CD4-positive, alpha-beta T cell treated with Interleukin-2 at 100 ng/mL for 4 hours (primary cell): ENCODE measurements around the gene PROM2.

ENCODE experiments used
- DNase-seq: peaks from one replicate; pipeline ENCODE4 v3.0.0-alpha.2; 2020; ENCODE audit warnings: low spot score

The PROM2 gene

GRCh38 chr2:95307878-95308277 is 33.6 kb downstream of the PROM2 start:
- DNase-seq, result no peak

- DNase-seq, result no peak
Observed at GRCh38 chr2:95308426-95308990, 34.3 kb downstream of the PROM2 start.

- DNase-seq, result no peak
Observed at GRCh38 chr2:95309599-95309998, 35.4 kb downstream of the PROM2 start.

DNA sequence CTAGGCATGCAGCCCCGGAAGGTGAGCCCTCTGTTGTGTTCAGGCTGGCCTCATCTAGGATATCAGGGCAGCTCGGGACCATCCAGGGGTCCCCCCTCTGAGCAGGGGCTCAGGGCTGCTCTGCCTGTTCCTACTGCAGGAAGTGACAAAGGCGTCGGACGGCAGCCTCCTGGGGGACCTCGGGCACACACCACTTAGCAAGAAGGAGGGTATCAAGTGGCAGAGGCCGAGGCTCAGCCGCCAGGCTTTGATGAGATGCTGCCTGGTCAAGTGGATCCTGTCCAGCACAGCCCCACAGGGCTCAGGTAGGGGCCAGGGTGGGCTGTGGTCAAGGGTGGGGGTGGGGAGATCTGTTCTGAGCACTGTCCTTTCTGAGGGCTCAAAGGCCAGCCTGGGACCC is 36.0 kb downstream of the PROM2 start:
- no peak for DNase-seq

DNA sequence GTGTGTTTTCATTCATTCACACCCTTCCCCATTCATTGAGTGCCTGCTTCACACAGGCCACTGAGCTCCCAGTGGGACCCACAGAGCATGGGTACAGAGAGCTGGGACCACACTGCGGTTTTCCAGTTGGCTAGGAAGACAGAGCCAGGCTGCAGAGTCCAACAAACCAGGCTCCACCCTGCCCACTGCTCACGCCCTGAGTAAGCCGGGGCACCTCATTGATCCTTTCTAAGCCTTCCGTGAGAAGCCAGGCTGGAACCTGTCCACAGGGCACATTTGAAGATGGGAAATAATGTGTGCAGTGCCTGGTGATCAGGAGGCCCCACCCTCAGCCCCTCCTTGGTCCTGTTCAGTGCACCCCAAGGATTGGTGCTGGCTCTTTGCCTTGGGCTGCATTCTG is 36.4 kb downstream of the PROM2 start:
- no peak for DNase-seq

DNA sequence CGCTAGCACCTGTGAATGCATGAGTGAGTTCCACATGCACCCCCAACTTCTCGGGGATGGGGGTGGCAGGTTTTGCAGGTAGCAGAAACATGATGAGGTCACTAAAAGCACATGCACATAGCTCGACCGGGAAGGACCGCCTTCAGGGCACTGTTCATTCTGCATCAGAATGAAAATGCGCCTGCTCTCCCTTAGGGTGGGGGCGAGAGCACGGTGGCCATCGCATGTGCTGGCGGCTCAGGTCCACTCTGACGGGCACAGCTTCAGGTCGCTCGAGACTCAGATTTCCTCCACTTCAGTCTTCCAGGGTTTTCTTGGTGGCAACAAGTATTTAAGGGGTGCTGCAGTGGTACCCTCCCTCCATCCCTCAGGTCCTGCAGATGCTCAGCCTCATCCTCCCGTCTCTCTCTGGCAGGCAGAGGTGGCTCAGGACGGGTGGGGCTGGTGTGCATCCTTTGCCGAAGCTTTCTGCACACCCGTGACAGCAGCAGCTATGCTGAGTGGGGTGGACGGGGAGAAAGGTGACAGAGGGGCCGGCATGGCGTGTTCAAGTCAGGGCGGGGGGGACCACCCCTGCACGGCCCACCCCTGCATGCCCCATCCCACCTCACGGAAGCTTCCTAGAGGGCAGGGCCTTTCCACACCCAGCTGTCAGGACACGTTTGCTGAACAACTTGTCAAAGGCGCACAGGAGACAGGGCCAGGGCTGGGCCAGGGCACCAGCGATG is 37.7 kb downstream of the PROM2 start:
- no peak for DNase-seq

GRCh38 chr2:95312543-95313201 is 38.4 kb downstream of the PROM2 start:
- DNase-seq, result no peak

GRCh38 chr2:95313296-95314131 is 39.3 kb downstream of the PROM2 start:
- no peak for DNase-seq

GRCh38 chr2:95314598-95314963 is 40.3 kb downstream of the PROM2 start:
- no peak for DNase-seq

GRCh38 chr2:95314964-95315611 is 40.8 kb downstream of the PROM2 start:
- DNase-seq, result no peak

DNA sequence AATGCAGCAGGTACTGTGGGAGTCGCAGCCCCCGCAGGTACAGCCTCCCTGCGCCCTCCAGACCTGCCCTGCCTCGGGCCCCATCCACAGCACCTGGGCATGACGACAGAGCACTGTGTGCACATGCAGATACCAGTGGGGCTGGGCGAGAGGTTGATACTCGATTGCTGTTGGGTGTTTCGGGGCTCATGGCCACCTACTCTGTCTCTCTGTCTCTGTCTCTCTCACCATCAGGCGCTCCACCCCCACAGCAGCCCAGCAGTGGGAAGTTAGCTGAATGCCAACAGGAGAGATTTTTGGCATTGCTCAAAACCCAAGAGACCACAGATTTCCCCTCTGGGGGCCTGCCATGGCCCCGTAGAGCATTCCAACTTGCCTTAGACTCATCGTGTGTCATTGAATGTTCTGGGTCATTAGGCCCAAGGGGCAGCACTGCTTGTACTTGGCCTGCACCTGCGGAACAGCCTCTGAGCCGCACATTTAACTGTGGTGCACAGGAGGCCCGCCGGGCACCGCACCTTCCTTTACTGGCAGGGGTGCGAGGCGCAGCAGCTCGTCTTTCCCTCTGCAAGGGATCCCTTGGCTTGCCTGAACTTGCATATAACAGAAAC is 41.7 kb downstream of the PROM2 start:
- DNase-seq, result no peak

DNA sequence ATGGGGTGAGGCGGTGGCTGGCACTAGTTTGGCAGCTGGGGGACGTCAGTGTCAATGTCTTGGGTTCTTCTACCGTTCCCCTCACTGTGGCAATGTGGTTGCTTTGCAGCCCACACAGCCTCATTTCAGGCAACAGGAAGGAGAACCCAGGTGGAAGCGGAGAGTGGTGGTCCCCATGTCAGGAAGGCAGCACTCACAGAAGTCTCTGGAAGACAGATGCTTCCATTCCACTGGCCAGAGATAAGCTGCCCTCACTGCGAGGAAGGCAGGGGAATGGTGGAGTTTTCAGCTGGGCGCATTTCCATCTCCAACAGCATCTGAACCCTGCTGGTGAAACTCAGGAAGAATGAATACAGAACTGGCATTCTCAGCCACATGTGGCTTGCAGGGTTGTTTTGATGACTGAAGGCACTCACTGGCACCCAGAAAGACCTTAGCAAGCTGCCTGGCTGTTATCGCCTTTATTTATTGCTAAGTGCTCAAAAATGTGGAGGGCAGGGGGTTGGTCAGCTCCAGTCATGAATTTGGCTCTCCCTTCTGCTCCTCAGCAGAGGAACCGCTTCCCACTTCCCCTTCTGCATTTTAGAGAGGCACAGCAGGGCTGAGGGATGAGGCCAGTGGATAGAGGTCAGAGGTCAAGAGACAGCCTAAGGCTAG is 42.3 kb downstream of the PROM2 start:
- no peak for DNase-seq

GRCh38 chr2:95317123-95317500 is 42.9 kb downstream of the PROM2 start:
- no peak for DNase-seq

- DNase-seq, result no peak
Observed at GRCh38 chr2:95317665-95318425, 43.6 kb downstream of the PROM2 start.

- no peak for DNase-seq
Observed at GRCh38 chr2:95318431-95319220, 44.4 kb downstream of the PROM2 start.

DNA sequence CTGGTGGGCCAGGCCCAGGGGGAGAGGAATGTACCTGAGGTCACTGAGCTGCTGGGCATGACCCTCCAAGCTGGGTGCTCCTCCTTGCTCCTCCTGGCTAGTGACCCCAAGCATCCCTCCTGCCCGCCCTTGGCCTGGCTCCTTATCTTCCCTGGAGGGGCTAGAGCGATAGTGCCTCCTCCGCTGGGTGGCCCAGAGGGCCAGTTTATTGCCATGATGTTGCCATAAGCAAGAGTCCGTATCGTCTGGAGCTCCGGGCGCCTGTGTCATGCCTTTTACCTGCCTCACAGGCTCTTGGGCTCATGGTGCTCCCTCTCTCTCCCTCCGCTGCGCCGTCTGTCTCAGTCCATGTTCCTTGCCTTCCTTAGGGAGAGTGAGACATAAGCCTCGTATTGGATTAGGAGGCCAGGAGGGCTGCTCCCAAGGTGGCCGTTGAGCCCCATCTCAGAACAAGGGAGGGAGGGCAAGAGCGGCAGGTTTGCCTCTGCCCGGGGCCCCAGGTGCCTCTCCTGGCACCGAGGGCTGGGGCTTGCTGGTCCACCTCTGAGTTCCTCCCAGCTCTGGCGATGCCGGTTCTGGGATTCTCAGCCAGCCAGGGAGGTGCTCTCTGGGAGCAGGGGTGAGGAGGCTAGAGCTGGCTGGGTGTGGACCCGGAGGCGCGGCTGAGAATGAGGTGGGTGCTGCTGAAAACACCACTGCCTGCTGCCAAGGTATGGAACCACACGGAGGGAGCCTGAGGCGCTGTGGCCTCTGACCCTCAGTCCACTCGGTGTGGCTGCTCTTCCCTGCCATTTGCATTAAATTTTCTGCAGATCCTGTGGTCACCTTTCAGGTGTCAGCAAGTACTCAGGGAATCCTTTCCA is 45.5 kb downstream of the PROM2 start:
- DNase-seq, result no peak

DNA sequence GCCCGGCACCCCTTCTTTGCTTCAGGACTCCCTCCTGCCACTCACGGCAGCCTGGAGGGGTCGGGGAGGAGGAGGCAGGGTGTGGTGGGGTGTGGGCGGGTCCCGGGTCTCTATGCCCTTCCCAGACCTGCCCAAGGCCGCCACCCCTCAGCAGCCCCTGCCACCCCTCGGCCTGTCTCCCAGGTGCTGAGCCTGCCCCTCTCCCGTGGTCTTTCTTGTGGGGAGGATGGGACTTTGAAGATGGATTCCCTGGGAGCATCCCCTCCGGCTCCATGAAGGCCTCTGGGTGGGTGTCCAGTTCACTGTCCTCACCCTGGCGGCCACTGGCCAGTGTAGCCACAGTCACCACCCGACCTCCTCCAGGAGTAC is 46.1 kb downstream of the PROM2 start:
- no peak for DNase-seq

DNA sequence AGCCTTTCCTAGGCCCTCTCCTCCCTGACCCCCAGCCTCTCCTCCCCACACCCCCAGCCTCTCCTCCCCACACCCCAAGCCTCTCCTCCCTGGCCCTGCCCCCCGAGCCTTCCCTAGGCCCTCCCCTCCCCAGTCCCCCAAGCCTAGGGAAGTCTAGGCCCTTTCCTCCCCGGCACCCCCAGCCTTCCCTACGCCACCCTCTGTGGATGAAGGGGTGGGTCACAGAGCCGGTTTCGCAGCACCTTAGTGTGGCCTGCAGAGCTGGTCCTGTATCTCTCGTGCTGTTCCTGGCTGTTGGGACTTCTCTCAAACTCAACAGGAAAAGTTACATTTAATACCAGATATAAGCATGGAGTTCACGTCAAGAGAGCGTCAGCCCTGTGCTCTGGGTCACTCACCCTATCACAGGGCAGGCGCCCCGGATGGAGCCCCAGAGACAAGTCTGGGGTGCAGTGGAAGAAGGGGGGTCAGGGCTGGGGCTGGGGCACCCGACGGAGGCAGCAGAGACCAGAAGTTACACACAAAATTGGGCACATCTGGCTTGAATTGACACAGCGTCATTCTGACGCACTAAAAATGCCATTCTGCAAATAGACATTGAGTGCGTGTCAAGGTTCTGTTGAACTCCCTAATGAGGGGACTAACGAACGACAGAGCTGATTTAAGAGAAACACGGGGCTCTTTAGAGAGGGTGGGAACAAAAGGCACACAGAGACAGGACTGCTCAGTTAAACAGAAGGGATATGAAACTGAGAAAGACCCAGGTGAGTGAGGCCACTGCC is 46.9 kb downstream of the PROM2 start:
- DNase-seq, result no peak
